ENCODE data around the gene SRSF1. TPM values are rescaled to one million over a fixed set of nuclear protein-coding genes. Genes with fewer than 3 reads are reported as not detected.

Gene SRSF1
- total RNA-seq, 2 donors from 2014 or later: 276 to 391 TPM

GRCh38 chr17:57956291-57957119 is 50.5 kb downstream of the SRSF1 start:
- no peaks in the 10 kb centered on the region for H3K9me3 Mint-ChIP-seq
- peak overlapping the region; percentile 61 for H3K4me3 Mint-ChIP-seq
- ATAC-seq (replicated peaks): peak; percentile 61
- no peaks in the 10 kb centered on the region for H3K36me3 Mint-ChIP-seq (ENCODE audit: low read depth)
- peaks cover 10% of the 10 kb centered on the region for H3K4me1 Mint-ChIP-seq
- H3K27ac Mint-ChIP-seq: no peak overlapping the region
- peaks cover 17% of the 10 kb centered on the region for H3K27me3 Mint-ChIP-seq

GRCh38 chr17:57955183-57955931 is 51.7 kb downstream of the SRSF1 start, which contains the start of gene CUEDC1:
Gene CUEDC1 (minus strand): TSS chr17:57955412. CDS start chr17:57885564, 69,848 bp downstream.
- peaks cover 17% of the 10 kb centered on the region for H3K27me3 Mint-ChIP-seq
- H3K9me3 Mint-ChIP-seq: no peaks in the 10 kb centered on the region
- H3K36me3 Mint-ChIP-seq (ENCODE audit: low read depth): no peaks in the 10 kb centered on the region
- peak within 1 kb of the TSS; percentile 63 for H3K4me3 Mint-ChIP-seq
- H3K27ac Mint-ChIP-seq: no peak within 1 kb of the TSS
- H3K4me1 Mint-ChIP-seq: peaks cover 18% of the 10 kb centered on the region
- ATAC-seq (replicated peaks): peak; percentile 73

- Mint-ChIP-seq H3K9me3 (no peaks in the 10 kb centered on the region), H3K27me3 (peaks cover 17% of the 10 kb centered on the region), H3K36me3 (ENCODE audit: low read depth) (no peaks in the 10 kb centered on the region), H3K4me1 (peaks cover 18% of the 10 kb centered on the region), H3K27ac (no peak overlapping the region), H3K4me3 (peak overlapping the region; percentile 63)
- no peak for ATAC-seq (replicated peaks)
Measured at GRCh38 chr17:57954397-57955182, 52.5 kb downstream of the SRSF1 start.

- Mint-ChIP-seq H3K27me3 (peaks cover 17% of the 10 kb centered on the region), H3K4me3 (peak overlapping the region; percentile 63), H3K9me3 (no peaks in the 10 kb centered on the region), H3K4me1 (peaks cover 22% of the 10 kb centered on the region), H3K36me3 (ENCODE audit: low read depth) (no peaks in the 10 kb centered on the region), H3K27ac (no peak overlapping the region)
- no peak for ATAC-seq (replicated peaks)
Measured at GRCh38 chr17:57953705-57954396, 53.2 kb downstream of the SRSF1 start.

Other genes with a start within 250 kb of the SRSF1 start
- 10 to 100 TPM; 27.5 to 48.5 TPM for gene MRPS23, start 157.2 kb downstream of the SRSF1 start, total RNA-seq
- under 1 TPM; 0.15 to 0.56 TPM for gene CUEDC1, start 51.8 kb downstream of the SRSF1 start, total RNA-seq
- gene VEZF1, start 19.0 kb downstream of the SRSF1 start, total RNA-seq: 10 to 100 TPM; 21.4 to 29.6 TPM
- gene DYNLL2, start 76.2 kb upstream of the SRSF1 start, total RNA-seq: 10 to 100 TPM; 24.3 to 27.1 TPM
- under 1 TPM; 0.13 to 0.15 TPM for gene OR4D1, start 141.1 kb upstream of the SRSF1 start, total RNA-seq
- gene OR4D2, start 159.7 kb upstream of the SRSF1 start, total RNA-seq: not detected
- gene EPX, start 185.5 kb upstream of the SRSF1 start, total RNA-seq: not detected
- 10 to 100 TPM; 15.0 to 16.3 TPM for gene MKS1, start 212.0 kb upstream of the SRSF1 start, total RNA-seq
- gene LPO, start 231.3 kb upstream of the SRSF1 start, total RNA-seq: under 1 TPM in 1 of 2 donors, not detected in 1; 0.16 TPM

Measured in activated T-helper 17 cell treated with anti-CD3 and anti-CD28 coated beads, Interleukin-2, amount 50 U/mL, for 72 hours (primary cell).